K562 (cell line): ENCODE data around the gene ZNF74. TPM values are rescaled to one million over a fixed set of nuclear protein-coding genes. Genes with fewer than 3 reads are reported as not detected.

Experiments
- ATAC-seq: fragments of 200-7000 bp; cut with Tn5 transposase; 3 replicates; pipeline ENCODE4 v1.9.1; 2020; ENCODE audit warnings: moderate library complexity
- BruUV-seq: library from RNA; stranded (reverse); fragments of 400-500 nt; replicated peaks from 2 replicates; lab custom pipeline; 2021; lab: Mats Ljungman, UMichigan
- CTCF ChIA-PET: fragments of 300-600 bp; formaldehyde crosslinking; extraction: SDS; loops from one replicate; lab custom pipeline; 2021; ENCODE audit warnings: low intra/inter-chr PET ratio; lab: Yijun Ruan, JAX
- POLR2A ChIA-PET: fragments of 300-600, 350-650 bp; sonication (Branson Sonifier 250); formaldehyde crosslinking; extraction: SDS; loops from one replicate; lab custom pipeline; 2021; ENCODE audit warnings: antibody characterized with exemption, inconsistent platforms; lab: Yijun Ruan, JAX
- DNase-seq, 4 experiments: peaks; one replicate each; pipeline versions ENCODE4 v3.0.0 to v3.0.0-alpha.2; 2011 to 2018; ENCODE audit warnings: low spot score in 3 of 4, mixed read lengths in 3 of 4; ENCODE audit errors: extremely low read depth in 1 of 4
- FAIRE-seq: peaks from 2 replicates; lab custom pipeline; 2011; peaks lifted over from hg19 to GRCh38; lab: Jason Lieb, UNC
- H2AFZ ChIP-seq: 2 replicates; pipeline ENCODE4 v1.6.0; 2011; ENCODE audit warnings: low read depth, low read length, control low read depth, inconsistent platforms
- H3K27ac ChIP-seq: fragments of 200-600 bp; 3 replicates; pipeline ENCODE4 v1.8.0; 2011; ENCODE audit warnings: low read depth, mild to moderate bottlenecking, control low read depth, inconsistent platforms, low read length, moderate library complexity, mixed read lengths; ENCODE audit errors: extremely low read depth
- H3K27me3 ChIP-seq, 2 experiments: fragments of 300-600 bp in 1 of 2; 2 replicates in 1 of 2; 3 replicates in 1 of 2; pipeline versions ENCODE4 v1.6.0 to v1.8.0; 2011; ENCODE audit warnings: inconsistent platforms in 2 of 2, low read length in 2 of 2, mild to moderate bottlenecking in 1 of 2, mixed read lengths in 1 of 2, moderate library complexity in 1 of 2; ENCODE audit not compliant: control insufficient read depth in 2 of 2, insufficient read depth in 2 of 2
- H3K36me3 ChIP-seq: fragments of 300-600 bp; 3 replicates; pipeline ENCODE4 v1.8.0; 2011; ENCODE audit warnings: mild to moderate bottlenecking, low read length, inconsistent platforms; ENCODE audit not compliant: control insufficient read depth, insufficient read depth
- H3K4me1 ChIP-seq, 2 experiments: fragments of 200-600 bp in 1 of 2; replicated peaks in 1 of 2; 2 replicates in 1 of 2; 3 replicates in 1 of 2; pipeline versions ENCODE4 v1.5.1 to v1.8.0; 2011; ENCODE audit warnings: inconsistent platforms in 2 of 2, low read length in 2 of 2, mild to moderate bottlenecking in 1 of 2, mixed read lengths in 1 of 2, moderate library complexity in 1 of 2; ENCODE audit not compliant: control insufficient read depth in 2 of 2, insufficient read depth in 2 of 2
- H3K4me2 ChIP-seq: 2 replicates; pipeline ENCODE4 v1.6.1; 2011; ENCODE audit warnings: low read length, control low read depth, inconsistent platforms, mixed read lengths; ENCODE audit not compliant: insufficient read depth
- H3K4me3 ChIP-seq: fragments of 200-600 bp; sonication (generic), shearing (Covaris generic); 2 replicates; pipeline ENCODE4 v1.5.1; 2016; ENCODE audit warnings: control low read depth, inconsistent platforms
- H3K79me2 ChIP-seq: fragments of 200-600 bp; 3 replicates; pipeline ENCODE4 v1.8.0; 2011; ENCODE audit warnings: low read length, inconsistent platforms; ENCODE audit not compliant: control insufficient read depth, insufficient read depth
- H3K9ac ChIP-seq, 2 experiments: 2 replicates each; pipeline versions ENCODE4 v1.6.0 to v1.6.1; 2011; ENCODE audit warnings: low read depth in 2 of 2, low read length in 2 of 2, control low read depth in 1 of 2, inconsistent platforms in 1 of 2, mild to moderate bottlenecking in 1 of 2, mixed read lengths in 1 of 2; ENCODE audit not compliant: insufficient read depth in 1 of 2
- H3K9me1 ChIP-seq: one replicate; pipeline ENCODE4 v1.6.0; 2011; ENCODE audit warnings: inconsistent platforms, mild to moderate bottlenecking, low read length, moderate library complexity; ENCODE audit not compliant: control insufficient read depth, insufficient read depth
- H3K9me3 ChIP-seq: replicated peaks from 2 replicates; pipeline ENCODE4 v1.5.1; 2011; ENCODE audit warnings: low read depth, low read length, inconsistent platforms; ENCODE audit not compliant: control insufficient read depth, insufficient read depth
- H4K20me1 ChIP-seq: replicated peaks from 2 replicates; pipeline ENCODE4 v1.6.1; 2011; ENCODE audit warnings: low read length, inconsistent platforms, mixed read lengths; ENCODE audit not compliant: control insufficient read depth, insufficient read depth
- FOXO4 ChIP-seq: fragments of 450-650 bp; formaldehyde crosslinking; IDR thresholded peaks from 2 replicates; pipeline ENCODE4 v1.4.0; 2020; ENCODE audit warnings: mild to moderate bottlenecking, moderate library complexity
- HLTF ChIP-seq: fragments of 450-650 bp; IDR thresholded peaks from 2 replicates; pipeline ENCODE4 v1.6.1; 2016
- NELFE ChIP-seq: IDR thresholded peaks from 2 replicates; pipeline ENCODE4 v1.6.1; 2011; ENCODE audit warnings: mild to moderate bottlenecking; ENCODE audit not compliant: insufficient read depth, insufficient read length
- PYGO2 ChIP-seq: fragments of 450-650 bp; IDR thresholded peaks from 2 replicates; pipeline ENCODE4 v1.6.1; 2016; ENCODE audit warnings: mild to moderate bottlenecking, missing genetic modification characterization, moderate library complexity, missing compliant biosample characterization
- RBM25 ChIP-seq: fragments of 200-400 bp; formaldehyde crosslinking; IDR thresholded peaks from 2 replicates; pipeline ENCODE4 v1.6.1; 2018; ENCODE audit warnings: low read length, low read depth, moderate library complexity; ENCODE audit not compliant: severe bottlenecking
- RCOR1 ChIP-seq, 2 experiments: IDR thresholded peaks; 2 replicates each; pipeline ENCODE4 v1.6.1; 2012; ENCODE audit warnings: low read depth in 2 of 2, low read length in 2 of 2, borderline replicate concordance in 1 of 2, improper control_type of control experiment in 1 of 2
- RERE ChIP-seq: sonication (generic); formaldehyde crosslinking; IDR thresholded peaks from 2 replicates; pipeline ENCODE4 v1.8.0; 2023; ENCODE audit warnings: missing genetic modification reagents, mild to moderate bottlenecking, borderline replicate concordance
- SMAD4 ChIP-seq: fragments of 250-450 bp; sonication (Bioruptor Pico); conservative IDR thresholded peaks from 2 replicates; pipeline ENCODE4 v1.8.0; 2021; ENCODE audit warnings: inconsistent platforms, mild to moderate bottlenecking, moderate library complexity
- XRCC5 ChIP-seq: fragments of 200-400 bp; formaldehyde crosslinking; IDR thresholded peaks from 2 replicates; pipeline ENCODE4 v1.6.1; 2017; ENCODE audit warnings: low read depth, mild to moderate bottlenecking, low read length
- ZNF143 ChIP-seq: sonication (generic); formaldehyde crosslinking; IDR thresholded peaks from 2 replicates; pipeline ENCODE4 v1.9.0; 2022; ENCODE audit warnings: mild to moderate bottlenecking, missing genetic modification reagents
- WGBS: fragments of 100-300 bp; shearing (Covaris generic); methylation state at CpG from one replicate; pipeline ENCODE4 v1.1.6; 2016; ENCODE audit warnings: low coverage, mixed read lengths; ENCODE audit not compliant: insufficient coverage; ENCODE audit errors: missing lambda C conversion rate; 5-methylcytosine and 5-hydroxymethylcytosine counted together
- in situ Hi-C: fragments of 300-500 bp; cut with MboI; formaldehyde crosslinking; loops from 4 replicates; pipeline ENCODE4 v1.15.0; 2018; ENCODE audit warnings: inconsistent platforms, mixed read lengths
- intact Hi-C: fragments of 100-400 bp; cut with micrococcal nuclease; formaldehyde crosslinking; loops from 2 replicates; pipeline ENCODE4 v1.14.2; 2022
- polyA plus RNA-seq, 8 experiments: library from polyadenylated mRNA; depleted of rRNA in 4 of 8; stranded (reverse) in 5 of 8; unstranded in 3 of 8; fragments of >200 nt; fragmentation: Nextera tagmentation in 2 of 8; fragmentation: Illumina TruSeq in 1 of 8; extraction: Ambion mirVana in 2 of 8; extraction: Trizol in 1 of 8; gene quantifications; 2 replicates each; pipeline versions ENCODE4 v1.2.1 to v1.2.3, GENCODE V29; 2011 to 2014; ENCODE audit warnings: inconsistent platforms in 1 of 8, missing spikeins in 1 of 8
- total RNA-seq, 7 experiments: library from RNA; depleted of rRNA in 6 of 7; stranded (reverse); fragments of >200 nt in 6 of 7; fragmentation: Illumina TruSeq in 2 of 7; extraction: Trizol in 2 of 7; gene quantifications; 2 replicates each; pipeline versions ENCODE4 v1.2.1 to v1.2.3, GENCODE V29; 2011 to 2021; ENCODE audit warnings: low replicate concordance in 1 of 7

ZNF74 gene
- total and polyA plus RNA-seq, 9 of the 15 experiments (the other 6 are each of a cell fraction or from before 2014, with no cell fraction given), result 2.4 to 53.5 (median 31.5) TPM

GRCh38 chr22:20412474-20413216 lies 18.7 kb downstream of the ZNF74 start:
- ChIA-PET POLR2A (interaction anchor here (0.6 to 2.1 kb wide), 16 partner anchors 8 to 156 kb away, joined by 3 to 12 read pairs (median 5); no protein-coding TSS in a partner anchor), CTCF (interaction anchor here (0.6 to 1.0 kb wide), 2 partner anchors 19 to 191 kb away, joined by 3 to 4 read pairs; no protein-coding TSS in a partner anchor)
- ATAC-seq (peak; percentile 61), FAIRE-seq (no peak), DNase-seq (peak in 1 of 4 experiments; percentile 63)
- no peaks in the 10 kb centered on the region for H3K27me3 ChIP-seq
- H3K9me3 ChIP-seq, result no peaks in the 10 kb centered on the region
- peak overlapping the region; percentile 68 for H2AFZ ChIP-seq
- peak overlapping the region; percentile 2 to 27; a peak in 2 of 4 replicates for H3K9ac ChIP-seq
- 34% methylated on average over 10 of the region's 10 CpGs for WGBS
- no peak overlapping the region for H3K4me3 ChIP-seq
- no peaks in the 10 kb centered on the region for H4K20me1 ChIP-seq
- H3K9me1 ChIP-seq, result no peaks in the 10 kb centered on the region
- no peaks in the 10 kb centered on the region; the same call in 2 of the 3 replicates for H3K36me3 ChIP-seq
- no TSS peak for BruUV-seq
- intact Hi-C loops (loop anchor here (10.0 kb wide), 2 partner anchors 258 to 262 kb away; partner anchors contain the start of gene CCDC188), in situ Hi-C loops (loop anchor here (25.0 kb wide), 2 partner anchors 275 to 1875 kb away; partner anchors contain the start of gene TMEM191B)
- H3K4me1 ChIP-seq, result peaks cover 2 to 9% of the 10 kb centered on the region in 2 experiments; a peak in 4 of 5 replicates
- no peaks in the 10 kb centered on the region for H3K79me2 ChIP-seq
- peak overlapping the region; percentile 4; the same call in 1 of the 3 replicates for H3K27ac ChIP-seq
- peak overlapping the region; percentile 12; the same call in 1 of the 2 replicates for H3K4me2 ChIP-seq
- TF ChIP-seq RCOR1 (IDR thresholded peaks at IDR 0.05; ENCODE audit: borderline replicate concordance in 1 of 2, low read depth in 2 of 2, low read length in 2 of 2) (0 out of 4 replicates have a peak, but pooled peaks of 1 of the 2 experiments have one; percentile 2), SMAD4 (CRISPR knock-in tag) (peak; percentile 58), PYGO2 (tag) (no peak), HLTF (no peak; the same call in 1 of the 2 replicates), NELFE (no peak), FOXO4 (CRISPR knock-in tag) (0 out of 2 replicates have a peak, but pooled peaks have one; percentile 11), RBM25 (peak; percentile 67), RERE (CRISPR knock-in tag) (no peak), XRCC5 (no peak), ZNF143 (CRISPR knock-in tag) (no peak)
